Measurements from ENCODE around the gene ECE2.
"Not testable (repeated sequence)": the region's sequence is repeated elsewhere in the genome, so short reads cannot be mapped to it uniquely, and the experiment has no call there.

Gene ECE2

GRCh38 chr3:184241141-184241446, 34.7 kb upstream of the ECE2 start:
- DNase-seq: no peak

- DNase-seq: no peak
Observed at GRCh38 chr3:184241447-184242296, 34.1 kb upstream of the ECE2 start.

GRCh38 chr3:184242297-184242685, 33.5 kb upstream of the ECE2 start:
- DNase-seq: no peak

- peak; percentile 94 for DNase-seq
Observed at GRCh38 chr3:184248454-184249411, 27.1 kb upstream of the ECE2 start, which contains the start of gene ALG3. TSS of gene ALG3 (minus strand) at chr3:184248962. CDS start at chr3:184248940, 22 bp downstream.

GRCh38 chr3:184249412-184250166, 26.2 kb upstream of the ECE2 start, which contains the start of gene EEF1AKMT4:
TSS of gene EEF1AKMT4 (plus strand) at chr3:184249672. CDS start at chr3:184249695, 23 bp downstream.
- DNase-seq: peak; percentile 92

GRCh38 chr3:184250167-184250828, 25.5 kb upstream of the ECE2 start:
- DNase-seq: peak; percentile 79

- DNase-seq: peak; percentile 11
Observed at GRCh38 chr3:184255291-184256039, 20.4 kb upstream of the ECE2 start.

- peak; percentile 5 for DNase-seq
Observed at GRCh38 chr3:184257083-184257915, 18.5 kb upstream of the ECE2 start.

GRCh38 chr3:184258926-184259325, 16.9 kb upstream of the ECE2 start:
- peak; percentile 20 for DNase-seq

GRCh38 chr3:184259396-184259877, 16.4 kb upstream of the ECE2 start:
- DNase-seq: no peak

GRCh38 chr3:184259878-184260723, 15.7 kb upstream of the ECE2 start:
- DNase-seq: peak; percentile 65

GRCh38 chr3:184260724-184261269, 15.0 kb upstream of the ECE2 start:
- DNase-seq: no peak

- DNase-seq: peak; percentile 52
Observed at GRCh38 chr3:184261270-184261853, 14.5 kb upstream of the ECE2 start, which contains the start of gene CAMK2N2. TSS of gene CAMK2N2 (minus strand) at chr3:184261553. CDS start at chr3:184261285, 268 bp downstream.

GRCh38 chr3:184261854-184262763, 13.7 kb upstream of the ECE2 start:
- peak; percentile 9 for DNase-seq

GRCh38 chr3:184262764-184263179, 13.1 kb upstream of the ECE2 start:
- DNase-seq: peak; percentile 37

GRCh38 chr3:184267249-184267648, 8.6 kb upstream of the ECE2 start:
- DNase-seq: not testable (repeated sequence)

- DNase-seq: no peak
Observed at GRCh38 chr3:184272269-184272668, 3.6 kb upstream of the ECE2 start.

All from right forelimb (tissue), 1 donor.